ENCODE results near the gene AIDA.
A peak's percentile ranks its signal among the peaks of the same experiment; 100 is the strongest.
"Not testable (repeated sequence)": the region's sequence is repeated elsewhere in the genome, so short reads cannot be mapped to it uniquely, and the experiment has no call there.

The AIDA gene

DNA sequence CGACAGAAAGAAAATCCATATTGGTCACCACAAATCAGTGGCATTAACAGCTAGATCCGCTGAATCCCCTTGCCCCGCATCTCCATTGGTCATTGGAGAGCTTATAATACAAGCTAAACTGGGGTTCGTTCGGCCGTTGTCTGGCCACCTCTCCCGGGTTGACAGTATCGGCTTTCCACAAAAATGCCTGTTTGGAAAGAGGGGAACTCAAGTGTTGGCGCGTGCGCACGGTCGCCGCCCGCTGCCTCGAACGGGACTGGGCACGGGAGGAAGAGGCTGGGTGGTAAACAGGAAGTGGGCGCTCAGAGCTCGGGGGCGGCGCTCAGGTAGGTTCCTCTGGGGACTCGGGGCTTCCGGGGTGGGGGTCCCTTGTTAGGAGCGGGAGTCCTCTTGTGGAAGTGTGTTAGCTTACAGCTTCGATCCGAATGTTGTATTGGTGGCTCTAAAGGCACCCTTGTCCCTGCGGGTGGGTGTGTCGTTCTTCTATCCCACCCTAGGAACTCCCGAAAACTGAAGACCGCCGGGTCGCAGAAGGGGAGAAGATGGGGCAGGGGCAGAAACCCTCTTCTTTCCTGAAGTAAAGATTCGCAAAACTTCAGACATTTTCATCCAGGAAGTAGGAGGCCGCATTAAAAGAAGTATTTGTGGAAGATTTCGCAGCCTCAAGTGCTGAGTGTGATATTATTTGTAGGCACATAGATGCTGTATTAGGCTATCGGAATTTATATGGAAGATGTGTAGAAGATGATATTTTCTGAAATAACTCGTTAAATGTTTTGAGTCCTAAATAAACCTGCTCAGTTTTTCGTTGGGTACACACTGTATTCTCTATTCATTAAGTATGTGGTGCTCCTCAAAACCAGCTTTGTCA is 1.0 kb upstream of the AIDA start:
- peak; percentile 81 for DNase-seq (ENCODE audit: low read depth in 2 of 2)

DNA sequence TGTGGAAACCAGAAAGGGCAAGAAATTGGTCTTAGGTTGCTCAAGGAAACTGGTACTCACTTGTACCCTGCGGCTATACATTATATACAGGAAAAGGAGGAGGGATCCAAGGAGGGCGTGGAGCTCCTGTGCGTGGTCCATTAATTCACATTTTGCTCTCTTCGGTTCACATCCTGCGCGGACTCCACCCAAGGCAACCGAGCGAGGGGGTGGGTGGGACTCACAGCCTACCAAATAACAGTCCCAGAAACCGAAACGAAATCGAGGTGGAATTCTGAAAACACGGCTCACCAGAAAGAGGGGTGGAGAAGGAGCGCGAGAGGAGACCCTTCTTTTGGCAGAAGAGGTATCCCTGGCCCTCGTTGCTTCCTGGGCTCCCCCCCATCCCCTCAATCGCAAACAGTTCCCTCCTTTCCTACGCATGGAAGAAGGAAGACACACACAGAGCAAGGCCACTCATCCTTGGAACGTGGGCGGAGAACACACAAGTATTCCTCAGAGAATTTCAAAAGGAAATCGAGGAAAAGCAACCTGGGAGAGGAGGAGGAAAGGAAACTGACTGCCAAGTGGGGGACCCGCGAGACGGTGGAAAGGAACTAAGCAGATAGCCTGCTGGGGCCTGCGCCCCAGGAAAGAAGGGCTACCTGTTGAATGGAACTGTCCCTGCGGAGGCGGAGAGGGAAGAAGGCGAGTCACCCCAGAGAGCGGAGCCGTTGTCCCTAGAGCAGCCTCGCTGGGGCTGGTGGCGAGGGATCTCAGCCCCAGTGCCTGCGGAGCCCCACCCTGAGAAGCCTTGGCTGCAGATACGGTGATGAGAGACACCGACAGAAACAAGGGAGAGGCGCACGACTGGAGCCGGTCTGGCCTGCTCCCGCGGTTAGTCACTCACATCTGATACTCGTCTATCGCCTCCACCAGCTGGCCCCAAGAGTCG is 705 bp downstream of the AIDA start:
- DNase-seq (ENCODE audit: low read depth in 2 of 2): peak in 1 of 2 donors; percentile 33

GRCh38 chr1:222709700-222710153 is 2.6 kb downstream of the AIDA start:
- DNase-seq (ENCODE audit: low read depth in 2 of 2): no peak

GRCh38 chr1:222706815-222707214 is 5.5 kb downstream of the AIDA start:
- DNase-seq (ENCODE audit: low read depth in 2 of 2): no peak

DNA sequence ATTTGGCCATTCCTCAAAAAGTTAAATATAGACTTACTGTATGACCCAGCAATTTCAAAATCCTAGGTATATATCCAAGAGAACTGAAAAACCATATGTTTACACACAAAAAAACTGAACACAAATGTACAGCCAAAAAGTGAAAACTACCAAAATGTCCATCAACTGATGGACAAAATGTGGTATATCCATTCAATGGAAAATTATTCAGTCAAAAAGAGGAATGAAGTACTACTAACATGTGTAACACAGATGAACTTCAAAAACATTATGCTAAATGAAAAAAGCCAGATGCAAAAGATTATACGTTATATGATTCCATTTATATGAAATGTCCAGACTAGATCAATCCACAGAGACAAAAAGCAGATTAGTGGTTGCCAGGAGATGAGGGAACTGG is 8.0 kb downstream of the AIDA start:
- DNase-seq (ENCODE audit: low read depth in 2 of 2): no peak

DNA sequence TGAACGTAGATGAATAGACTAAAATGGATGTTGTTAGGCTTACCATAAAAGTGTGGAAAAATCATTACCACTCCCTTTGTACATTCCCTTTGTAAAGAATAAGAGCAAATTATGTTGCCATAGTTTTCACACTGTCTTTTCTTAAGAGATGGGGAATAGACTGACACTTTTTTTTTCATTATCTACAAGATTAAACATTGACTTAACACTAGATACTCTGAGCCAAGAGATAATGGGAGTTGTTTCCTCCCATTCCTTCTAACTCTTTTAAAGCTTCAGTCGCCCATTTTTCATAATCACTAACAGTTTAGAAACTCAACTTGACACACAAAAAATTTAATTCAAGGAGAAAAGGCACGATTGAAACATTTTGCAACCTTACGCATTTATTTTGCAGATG is 10.1 kb downstream of the AIDA start:
- no peak for DNase-seq (ENCODE audit: low read depth in 2 of 2)

DNA sequence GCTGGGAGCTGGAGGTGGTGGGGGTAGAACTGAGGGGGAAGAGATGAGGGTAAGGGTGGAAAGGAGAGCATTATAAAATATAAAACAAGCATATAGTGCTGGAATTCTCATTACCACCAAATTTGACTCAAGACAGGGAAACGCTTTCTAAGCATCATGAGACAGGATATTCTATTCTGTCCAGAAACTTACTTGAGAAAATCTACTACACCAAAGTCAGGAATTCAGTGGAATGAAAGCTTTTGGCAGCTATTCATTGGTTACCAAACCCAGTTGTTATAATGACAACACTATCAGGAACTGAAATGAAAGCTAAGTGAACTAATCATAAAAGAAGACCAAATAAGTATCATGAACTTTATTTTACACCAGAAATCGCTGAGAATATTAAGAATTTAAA is 14.5 kb downstream of the AIDA start:
- DNase-seq (ENCODE audit: low read depth in 2 of 2): no peak

- DNase-seq (ENCODE audit: low read depth in 2 of 2): no peak
Observed at GRCh38 chr1:222697203-222697602, 15.1 kb downstream of the AIDA start.

DNA sequence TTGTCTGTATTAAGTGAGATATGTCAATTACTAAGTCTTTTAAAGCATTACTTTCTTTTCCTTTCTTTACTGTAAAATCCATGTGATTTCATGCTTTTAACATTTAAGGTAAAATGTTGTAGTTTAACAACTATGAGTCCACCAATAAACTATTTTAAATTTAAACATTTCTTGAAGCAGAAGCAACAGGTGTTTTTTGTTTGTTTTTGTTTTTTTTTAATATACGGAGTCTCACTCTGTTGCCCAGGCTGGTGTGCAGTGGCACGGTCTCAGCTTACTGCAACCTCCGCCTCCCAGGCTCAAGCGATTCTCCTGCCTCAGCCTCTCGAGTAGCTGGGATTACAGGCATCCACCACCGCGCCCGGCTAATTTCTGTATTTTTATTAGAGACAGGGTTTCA is 15.6 kb downstream of the AIDA start:
- no peak for DNase-seq (ENCODE audit: low read depth in 2 of 2)

GRCh38 chr1:222694927-222695326 is 17.4 kb downstream of the AIDA start:
- DNase-seq (ENCODE audit: low read depth in 2 of 2): no peak

DNA sequence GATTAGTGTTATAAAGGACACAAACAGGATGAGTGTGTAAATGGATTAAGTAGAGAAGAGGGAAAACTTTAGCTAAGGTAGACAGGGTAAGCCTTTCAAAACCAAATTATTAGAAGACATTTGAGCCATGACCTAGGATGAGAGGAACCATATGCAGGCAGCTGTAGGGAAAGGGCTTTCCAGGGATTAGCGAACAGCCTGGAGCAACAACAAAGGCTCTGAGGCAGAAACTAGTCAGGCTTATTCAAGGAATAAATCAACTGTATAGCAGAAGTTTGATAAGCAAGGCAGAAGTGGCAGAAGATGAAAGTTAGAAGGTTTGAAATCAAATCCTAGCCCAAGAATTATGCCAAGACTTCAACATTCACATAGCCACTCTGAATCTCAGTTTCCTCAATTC is 21.3 kb downstream of the AIDA start:
- DNase-seq (ENCODE audit: low read depth in 2 of 2): no peak

GRCh38 chr1:222680080-222680479 is 32.2 kb downstream of the AIDA start:
- DNase-seq (ENCODE audit: low read depth in 2 of 2): no peak

DNA sequence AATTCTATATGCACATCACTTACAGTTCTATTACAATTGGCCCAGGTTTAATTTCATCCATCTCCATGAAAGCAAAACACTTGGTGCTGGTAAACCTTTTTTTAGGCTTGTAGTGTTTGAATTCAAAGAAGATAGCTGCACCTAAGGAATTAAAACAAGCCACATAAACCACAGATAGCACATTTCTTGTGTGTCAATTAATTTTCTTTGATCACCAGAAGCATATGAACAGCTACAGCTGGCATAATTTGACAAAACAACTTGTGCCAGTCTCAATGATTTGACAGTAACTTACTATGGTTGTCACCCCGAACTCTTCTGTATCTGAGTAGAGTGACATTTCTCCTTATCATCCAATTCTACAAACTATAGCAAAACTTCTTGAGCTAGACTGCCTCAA is 42.2 kb downstream of the AIDA start:
- no peak for DNase-seq (ENCODE audit: low read depth in 2 of 2)

- not testable (repeated sequence) for DNase-seq (ENCODE audit: low read depth in 2 of 2)
Observed at GRCh38 chr1:222669107-222669506, 43.2 kb downstream of the AIDA start.

GRCh38 chr1:222668184-222668583 is 44.1 kb downstream of the AIDA start:
- not testable (repeated sequence) for DNase-seq (ENCODE audit: low read depth in 2 of 2)

DNA sequence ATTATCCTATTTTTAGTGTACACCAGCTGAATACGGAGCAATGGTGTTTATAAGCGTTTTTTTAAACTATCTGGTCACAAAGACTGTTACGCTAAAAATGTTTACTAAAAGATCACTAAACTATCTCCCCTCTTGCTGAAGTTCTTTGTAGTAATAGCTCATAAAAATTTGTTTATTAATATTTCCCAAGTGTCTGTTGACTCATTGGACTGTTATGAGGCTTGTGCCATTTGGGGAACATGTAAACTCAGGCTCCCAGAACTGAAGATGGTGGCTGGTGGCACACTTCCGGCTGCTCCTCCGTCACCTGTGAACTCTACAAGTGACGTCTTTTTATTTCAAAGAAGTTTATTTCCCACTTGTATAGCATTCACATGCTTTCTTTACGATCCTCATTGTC is 46.3 kb downstream of the AIDA start:
- DNase-seq (ENCODE audit: low read depth in 2 of 2): no peak

DNA sequence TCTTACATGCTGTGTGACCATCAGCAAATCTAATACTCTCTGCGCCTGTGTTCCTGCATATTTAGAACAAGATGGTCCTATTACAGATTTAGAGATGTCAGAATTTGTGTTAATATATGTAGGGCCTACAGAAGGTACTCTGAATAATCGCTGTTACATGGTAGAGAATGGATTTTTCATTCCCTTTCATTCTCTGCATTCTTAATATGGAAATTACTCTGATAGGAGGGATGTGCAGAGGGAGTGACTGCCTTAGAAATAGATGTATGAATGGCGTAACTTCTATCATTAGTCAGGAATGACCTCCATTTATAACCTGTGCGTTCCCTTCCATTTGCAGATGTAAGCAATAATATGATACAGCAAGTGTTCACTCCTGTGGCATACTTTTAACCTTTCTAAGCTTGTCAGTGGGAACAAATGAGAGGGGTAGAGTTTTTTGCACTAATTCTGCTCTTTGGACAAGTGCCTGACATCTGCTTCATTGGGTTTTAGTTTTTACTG is 48.8 kb downstream of the AIDA start:
- no peak for DNase-seq (ENCODE audit: low read depth in 2 of 2)

DNA sequence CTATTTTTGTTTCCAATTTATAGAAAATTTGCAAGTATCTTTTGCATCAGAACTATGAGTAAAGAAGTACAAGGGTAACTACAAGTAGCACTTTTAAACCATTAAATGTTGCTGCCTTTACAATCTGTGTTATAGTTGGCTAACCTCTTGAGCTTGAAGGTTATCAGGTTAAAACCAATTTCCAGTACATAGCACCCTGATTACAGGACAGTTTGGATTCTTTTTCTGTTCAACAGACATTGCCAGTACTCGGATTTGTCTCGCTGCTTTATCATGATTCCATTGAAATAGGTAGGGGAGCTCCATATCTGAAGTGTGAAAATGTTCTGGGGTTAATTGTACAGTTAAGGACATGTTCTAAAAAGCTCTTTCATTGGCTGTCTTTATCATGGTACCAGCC is 54.4 kb downstream of the AIDA start:
- no peak for DNase-seq (ENCODE audit: low read depth in 2 of 2)

DNA sequence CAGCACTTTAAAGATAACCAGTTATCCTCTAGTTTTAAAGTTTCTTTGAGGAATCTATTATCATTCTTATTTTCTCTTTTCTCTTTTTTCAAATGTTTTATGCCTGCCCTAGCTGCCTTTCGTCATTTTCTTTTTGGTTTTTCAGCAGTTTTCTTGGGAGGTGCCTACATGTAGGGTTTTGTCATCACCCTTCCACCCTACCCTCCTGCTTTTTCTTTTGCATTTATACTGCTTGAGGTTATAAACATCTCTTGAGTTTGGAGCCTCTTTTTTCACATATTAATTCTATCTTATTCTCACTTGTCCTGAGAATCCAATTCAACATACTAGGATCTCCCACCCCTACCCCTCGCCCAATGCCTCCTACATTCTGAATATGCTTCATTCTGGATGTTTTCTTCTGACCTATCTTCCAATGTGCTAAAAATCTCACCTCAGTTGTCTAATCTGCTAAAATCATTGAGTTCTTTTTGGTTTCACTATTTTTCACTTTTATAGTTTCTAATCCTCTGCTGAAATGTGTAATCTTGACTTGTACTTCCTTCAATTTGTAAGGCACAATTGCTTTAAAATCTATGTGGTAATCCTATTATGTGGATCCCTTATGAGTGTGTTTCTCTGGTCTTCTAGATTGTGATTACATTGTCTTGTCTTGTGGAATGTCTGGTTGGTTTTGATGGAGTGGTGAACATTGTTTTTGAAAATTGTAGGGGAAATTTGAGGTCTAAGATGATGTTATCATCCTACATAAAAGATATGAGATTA is 55.7 kb downstream of the AIDA start:
- no peak for DNase-seq (ENCODE audit: low read depth in 2 of 2)

GRCh38 chr1:222654849-222655248 is 57.4 kb downstream of the AIDA start:
- peak; percentile 39 to 43 for DNase-seq (ENCODE audit: low read depth in 2 of 2)

DNA sequence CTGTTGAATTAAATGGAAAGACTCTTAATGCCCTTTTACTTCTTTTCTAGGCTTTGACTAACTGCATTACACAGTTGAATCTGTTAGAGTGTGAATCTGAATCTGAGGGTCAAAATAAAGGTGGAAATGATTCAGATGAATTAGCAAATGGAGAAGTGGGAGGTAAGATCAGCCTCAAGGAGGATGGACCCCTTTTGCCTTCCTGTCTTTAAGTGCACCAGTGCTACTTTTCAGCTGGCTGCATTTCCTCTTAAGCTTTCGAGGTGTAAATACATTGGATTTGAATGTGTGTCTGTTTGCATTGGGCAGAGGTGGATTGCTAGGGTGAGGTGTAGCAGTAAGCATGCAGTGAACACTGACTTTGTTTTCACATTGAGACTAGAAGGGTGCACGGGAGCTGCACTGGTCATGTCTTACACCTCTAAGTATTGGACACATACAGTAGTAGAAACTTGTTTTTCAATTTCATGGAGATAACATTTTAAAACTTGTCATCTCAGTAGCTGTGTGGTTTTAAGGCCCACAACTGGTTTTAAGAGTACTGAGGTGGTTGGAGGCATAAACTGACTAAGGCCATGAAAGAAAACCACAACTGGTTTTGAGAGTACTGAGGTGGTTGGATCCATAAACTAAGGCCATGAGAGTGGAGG is 59.0 kb downstream of the AIDA start:
- no peak for DNase-seq (ENCODE audit: low read depth in 2 of 2)
